Measurements from ENCODE around the gene MSH5.

The MSH5 gene

GRCh38 chr6:31733734-31734133 is 6.1 kb upstream of the MSH5 start:
- Histone ChIP-seq H3K36me3 (ENCODE audit: insufficient read depth, low read length) (peaks cover 38% of the 10 kb centered on the region), H3K9ac (ENCODE audit: low read depth, low read length) (no peak overlapping the region), H3K27ac (ENCODE audit: low read depth, low read length) (no peak overlapping the region), H3K4me1 (ENCODE audit: insufficient read depth, low read length) (peaks cover 34% of the 10 kb centered on the region), H3K9me3 (ENCODE audit: insufficient read depth, low read depth, low read length) (no peaks in the 10 kb centered on the region), H3K4me3 (ENCODE audit: low read length) (peak overlapping the region; percentile 90; the same call in 1 of the 2 replicates), H3K27me3 (ENCODE audit: insufficient read depth, low read length) (no peaks in the 10 kb centered on the region)
- 95% methylated on average over 4 of the region's 4 CpGs for WGBS

GRCh38 chr6:31734247-31734820 is 5.5 kb upstream of the MSH5 start:
- Histone ChIP-seq H3K4me1 (ENCODE audit: insufficient read depth, low read length) (peaks cover 36% of the 10 kb centered on the region), H3K36me3 (ENCODE audit: insufficient read depth, low read length) (peaks cover 38% of the 10 kb centered on the region), H3K9me3 (ENCODE audit: insufficient read depth, low read depth, low read length) (no peaks in the 10 kb centered on the region), H3K9ac (ENCODE audit: low read depth, low read length) (peak overlapping the region; percentile 63; the same call in 1 of the 2 replicates), H3K27ac (ENCODE audit: low read depth, low read length) (peak overlapping the region; percentile 46), H3K27me3 (ENCODE audit: insufficient read depth, low read length) (no peaks in the 10 kb centered on the region), H3K4me3 (ENCODE audit: low read length) (peak overlapping the region; percentile 90)
- WGBS: 0% methylated on average over 2 of the region's 2 CpGs

- H3K9ac ChIP-seq (ENCODE audit: low read depth, low read length): peak overlapping the region; percentile 76
- no peaks in the 10 kb centered on the region for H3K27me3 ChIP-seq (ENCODE audit: insufficient read depth, low read length)
- no peaks in the 10 kb centered on the region for H3K9me3 ChIP-seq (ENCODE audit: insufficient read depth, low read depth, low read length)
- H3K36me3 ChIP-seq (ENCODE audit: insufficient read depth, low read length): peaks cover 38% of the 10 kb centered on the region
- H3K4me1 ChIP-seq (ENCODE audit: insufficient read depth, low read length): peaks cover 37% of the 10 kb centered on the region
- 2% methylated on average over 18 of the region's 18 CpGs for WGBS
- peak overlapping the region; percentile 90 for H3K4me3 ChIP-seq (ENCODE audit: low read length)
- peak overlapping the region; percentile 80 for H3K27ac ChIP-seq (ENCODE audit: low read depth, low read length)
Measured at GRCh38 chr6:31734821-31735406, 4.9 kb upstream of the MSH5 start.

- Histone ChIP-seq H3K9ac (ENCODE audit: low read depth, low read length) (peak within 1 kb of the TSS; percentile 76), H3K9me3 (ENCODE audit: insufficient read depth, low read depth, low read length) (no peaks in the 10 kb centered on the region), H3K36me3 (ENCODE audit: insufficient read depth, low read length) (peaks cover 30% of the 10 kb centered on the region), H3K27ac (ENCODE audit: low read depth, low read length) (peak within 1 kb of the TSS; percentile 83), H3K4me1 (ENCODE audit: insufficient read depth, low read length) (peaks cover 38% of the 10 kb centered on the region), H3K27me3 (ENCODE audit: insufficient read depth, low read length) (no peaks in the 10 kb centered on the region), H3K4me3 (ENCODE audit: low read length) (peak within 1 kb of the TSS; percentile 90)
- whole genome bisulfite sequencing: under 1% methylated on average over 23 of the region's 24 CpGs
Measured at GRCh38 chr6:31736021-31736767, 3.6 kb upstream of the MSH5 start, which contains the start of gene CLIC1. CLIC1 (minus strand) TSS chr6:31736530; CDS start chr6:31736300, 230 bp downstream.

- peaks cover 38% of the 10 kb centered on the region for H3K4me1 ChIP-seq (ENCODE audit: insufficient read depth, low read length)
- H3K9me3 ChIP-seq (ENCODE audit: insufficient read depth, low read depth, low read length): no peaks in the 10 kb centered on the region
- H3K36me3 ChIP-seq (ENCODE audit: insufficient read depth, low read length): peaks cover 30% of the 10 kb centered on the region
- peak overlapping the region; percentile 76; the same call in 1 of the 2 replicates for H3K9ac ChIP-seq (ENCODE audit: low read depth, low read length)
- WGBS: 33% methylated on average over 10 of the region's 10 CpGs
- H3K27me3 ChIP-seq (ENCODE audit: insufficient read depth, low read length): no peaks in the 10 kb centered on the region
- H3K4me3 ChIP-seq (ENCODE audit: low read length): peak overlapping the region; percentile 90
- peak overlapping the region; percentile 83; the same call in 1 of the 2 replicates for H3K27ac ChIP-seq (ENCODE audit: low read depth, low read length)
Measured at GRCh38 chr6:31736768-31737314, 3.0 kb upstream of the MSH5 start.

- H3K9ac ChIP-seq (ENCODE audit: low read depth, low read length): peak overlapping the region; percentile 3; the same call in 1 of the 2 replicates
- H3K4me1 ChIP-seq (ENCODE audit: insufficient read depth, low read length): peaks cover 38% of the 10 kb centered on the region
- no peaks in the 10 kb centered on the region for H3K9me3 ChIP-seq (ENCODE audit: insufficient read depth, low read depth, low read length)
- H3K27me3 ChIP-seq (ENCODE audit: insufficient read depth, low read length): no peaks in the 10 kb centered on the region
- H3K4me3 ChIP-seq (ENCODE audit: low read length): peak overlapping the region; percentile 11; the same call in 1 of the 2 replicates
- H3K27ac ChIP-seq (ENCODE audit: low read depth, low read length): peak overlapping the region; percentile 70
- 38% methylated on average over 6 of the region's 7 CpGs for WGBS
- H3K36me3 ChIP-seq (ENCODE audit: insufficient read depth, low read length): peaks cover 30% of the 10 kb centered on the region
Measured at GRCh38 chr6:31737315-31737990, 2.4 kb upstream of the MSH5 start.

- peak overlapping the region; percentile 70 for H3K27ac ChIP-seq (ENCODE audit: low read depth, low read length)
- 59% methylated on average over 4 of the region's 6 CpGs for WGBS
Measured at GRCh38 chr6:31737991-31738979, 1.5 kb upstream of the MSH5 start.

GRCh38 chr6:31740397-31741223 is 805 bp downstream of the MSH5 start:
- 33% methylated on average over 29 of the region's 29 CpGs for WGBS
- Histone ChIP-seq H3K4me1 (ENCODE audit: insufficient read depth, low read length) (peaks cover 39% of the 10 kb centered on the region), H3K27me3 (ENCODE audit: insufficient read depth, low read length) (no peaks in the 10 kb centered on the region)

More at GRCh38 chr6:31737991-31738979, 1.5 kb upstream of the MSH5 start:
- Histone ChIP-seq H3K4me1 (ENCODE audit: insufficient read depth, low read length) (peaks cover 38% of the 10 kb centered on the region), H3K9ac (ENCODE audit: low read depth, low read length) (peak overlapping the region; percentile 3; the same call in 1 of the 2 replicates), H3K4me3 (ENCODE audit: low read length) (peak overlapping the region; percentile 11; the same call in 1 of the 2 replicates), H3K36me3 (ENCODE audit: insufficient read depth, low read length) (peaks cover 31% of the 10 kb centered on the region), H3K27me3 (ENCODE audit: insufficient read depth, low read length) (no peaks in the 10 kb centered on the region), H3K9me3 (ENCODE audit: insufficient read depth, low read depth, low read length) (no peaks in the 10 kb centered on the region)

GRCh38 chr6:31741815-31742214 is 2.0 kb downstream of the MSH5 start:
- H3K27ac ChIP-seq (ENCODE audit: low read depth, low read length): no peak overlapping the region
- WGBS: 95% methylated on average over 2 of the region's 2 CpGs
- H3K36me3 ChIP-seq (ENCODE audit: insufficient read depth, low read length): peaks cover 24% of the 10 kb centered on the region

More at GRCh38 chr6:31740397-31741223, 805 bp downstream of the MSH5 start:
- no peaks in the 10 kb centered on the region for H3K9me3 ChIP-seq (ENCODE audit: insufficient read depth, low read depth, low read length)
- H3K9ac ChIP-seq (ENCODE audit: low read depth, low read length): peak overlapping the region; percentile 86
- H3K36me3 ChIP-seq (ENCODE audit: insufficient read depth, low read length): peaks cover 24% of the 10 kb centered on the region
- peak overlapping the region; percentile 86 for H3K27ac ChIP-seq (ENCODE audit: low read depth, low read length)
- peak overlapping the region; percentile 54 for H3K4me3 ChIP-seq (ENCODE audit: low read length)

More at GRCh38 chr6:31741815-31742214, 2.0 kb downstream of the MSH5 start:
- no peak overlapping the region for H3K9ac ChIP-seq (ENCODE audit: low read depth, low read length)
- H3K9me3 ChIP-seq (ENCODE audit: insufficient read depth, low read depth, low read length): no peaks in the 10 kb centered on the region
- peaks cover 36% of the 10 kb centered on the region for H3K4me1 ChIP-seq (ENCODE audit: insufficient read depth, low read length)
- H3K4me3 ChIP-seq (ENCODE audit: low read length): no peak overlapping the region
- no peaks in the 10 kb centered on the region for H3K27me3 ChIP-seq (ENCODE audit: insufficient read depth, low read length)

Measured in HUES64 (cell line).